ENCODE measurements around the gene FGF22.
"Not testable (repeated sequence)": the region's sequence is repeated elsewhere in the genome, so short reads cannot be mapped to it uniquely, and the experiment has no call there.

FGF22 gene

GRCh38 chr19:604355-604754 lies 35.3 kb upstream of the FGF22 start:
- peak; percentile 78 for DNase-seq (ENCODE audit: extremely low read depth, insufficient read length)
- Histone ChIP-seq H3K27me3 (replicated peaks; ENCODE audit: control insufficient read depth, insufficient read depth, low read length) (no peaks in the 10 kb centered on the region), H3K4me3 (replicated peaks; ENCODE audit: low read depth, low read length) (no peak overlapping the region), H3K36me3 (ENCODE audit: control insufficient read depth, insufficient read depth, low read length) (no peaks in the 10 kb centered on the region)
- TF ChIP-seq CTCF (IDR thresholded peaks at IDR 0.05; ENCODE audit: insufficient read depth, low read length, poor library complexity, severe bottlenecking), result no peak

- not testable (repeated sequence) for H3K36me3 ChIP-seq (ENCODE audit: control insufficient read depth, insufficient read depth, low read length); H3K4me3 ChIP-seq (replicated peaks; ENCODE audit: low read depth, low read length); H3K27me3 ChIP-seq (replicated peaks; ENCODE audit: control insufficient read depth, insufficient read depth, low read length)
- peak; percentile 75 for DNase-seq (ENCODE audit: extremely low read depth, insufficient read length)
- peak; percentile 70 for TF ChIP-seq CTCF (IDR thresholded peaks at IDR 0.05; ENCODE audit: insufficient read depth, low read length, poor library complexity, severe bottlenecking)
Observed at GRCh38 chr19:605061-605971, 34.4 kb upstream of the FGF22 start.

- TF ChIP-seq CTCF (IDR thresholded peaks at IDR 0.05; ENCODE audit: insufficient read depth, low read length, poor library complexity, severe bottlenecking), result no peak
- no peaks in the 10 kb centered on the region for H3K27me3 ChIP-seq (replicated peaks; ENCODE audit: control insufficient read depth, insufficient read depth, low read length)
- no peaks in the 10 kb centered on the region for H3K36me3 ChIP-seq (ENCODE audit: control insufficient read depth, insufficient read depth, low read length)
- DNase-seq (ENCODE audit: extremely low read depth, insufficient read length), result no peak
- H3K4me3 ChIP-seq (replicated peaks; ENCODE audit: low read depth, low read length), result no peak overlapping the region
Observed at GRCh38 chr19:607301-608154, 32.2 kb upstream of the FGF22 start.

- no peak for DNase-seq (ENCODE audit: extremely low read depth, insufficient read length)
- no peaks in the 10 kb centered on the region for H3K36me3 ChIP-seq (ENCODE audit: control insufficient read depth, insufficient read depth, low read length)
- no peak overlapping the region for H3K4me3 ChIP-seq (replicated peaks; ENCODE audit: low read depth, low read length)
- no peak for TF ChIP-seq CTCF (IDR thresholded peaks at IDR 0.05; ENCODE audit: insufficient read depth, low read length, poor library complexity, severe bottlenecking)
- no peaks in the 10 kb centered on the region for H3K27me3 ChIP-seq (replicated peaks; ENCODE audit: control insufficient read depth, insufficient read depth, low read length)
Observed at GRCh38 chr19:608155-609003, 31.3 kb upstream of the FGF22 start.

GRCh38 chr19:609004-609346 lies 30.7 kb upstream of the FGF22 start:
- H3K4me3 ChIP-seq (replicated peaks; ENCODE audit: low read depth, low read length), result no peak overlapping the region
- H3K27me3 ChIP-seq (replicated peaks; ENCODE audit: control insufficient read depth, insufficient read depth, low read length), result no peaks in the 10 kb centered on the region
- H3K36me3 ChIP-seq (ENCODE audit: control insufficient read depth, insufficient read depth, low read length), result no peaks in the 10 kb centered on the region
- no peak for DNase-seq (ENCODE audit: extremely low read depth, insufficient read length)
- no peak for TF ChIP-seq CTCF (IDR thresholded peaks at IDR 0.05; ENCODE audit: insufficient read depth, low read length, poor library complexity, severe bottlenecking)

Data from GM06990 (cell line).